Hepatocyte (in vitro differentiated cells): ENCODE measurements around the gene KMT2E. TPM values are rescaled to one million over a fixed set of nuclear protein-coding genes. Genes with fewer than 3 reads are reported as not detected.
A peak's percentile ranks its signal among the peaks of the same experiment; 100 is the strongest.
"Not testable (repeated sequence)": the region's sequence is repeated elsewhere in the genome, so short reads cannot be mapped to it uniquely, and the experiment has no call there.

Experiments
- DNase-seq: peaks from one replicate; pipeline ENCODE4 v3.0.0-alpha.2; 2016; ENCODE audit warnings: low spot score
- H2AFZ ChIP-seq: fragments of 200-600 bp; sonication (generic); 2 replicates; pipeline ENCODE4 v1.6.0; 2016; ENCODE audit warnings: antibody characterized with exemption, mild to moderate bottlenecking
- H3K27ac ChIP-seq: fragments of 200-600 bp; sonication (generic); 2 replicates; pipeline ENCODE4 v1.5.1; 2016; ENCODE audit warnings: mild to moderate bottlenecking
- H3K27me3 ChIP-seq: fragments of 200-600 bp; sonication (generic); 2 replicates; pipeline ENCODE4 v1.6.1; 2016
- H3K36me3 ChIP-seq: fragments of 200-600 bp; sonication (generic); replicated peaks from 2 replicates; pipeline ENCODE4 v1.5.1; 2016; ENCODE audit warnings: low read depth; ENCODE audit not compliant: insufficient read depth
- H3K4me1 ChIP-seq: fragments of 200-600 bp; sonication (generic); 2 replicates; pipeline ENCODE4 v1.5.1; 2016; ENCODE audit warnings: mild to moderate bottlenecking, moderate library complexity; ENCODE audit not compliant: insufficient read depth
- H3K4me2 ChIP-seq: fragments of 200-600 bp; sonication (generic); 2 replicates; pipeline ENCODE4 v1.6.0; 2016
- H3K4me3 ChIP-seq: fragments of 200-600 bp; sonication (generic); 2 replicates; pipeline ENCODE4 v1.5.1; 2016; ENCODE audit warnings: mild to moderate bottlenecking
- H3K79me2 ChIP-seq: fragments of 200-600 bp; sonication (generic); 2 replicates; pipeline ENCODE4 v1.6.0; 2017; ENCODE audit warnings: mild to moderate bottlenecking
- H3K9me2 ChIP-seq: fragments of 200-600 bp; sonication (generic); replicated peaks from 2 replicates; pipeline ENCODE4 v1.6.0; 2017; ENCODE audit warnings: mild to moderate bottlenecking; ENCODE audit not compliant: insufficient read depth
- H3K9me3 ChIP-seq: fragments of 200-600 bp; sonication (generic); 2 replicates; pipeline ENCODE4 v1.5.1; 2016; ENCODE audit warnings: low read depth, mild to moderate bottlenecking
- H4K20me1 ChIP-seq: fragments of 200-600 bp; sonication (generic); 2 replicates; pipeline ENCODE4 v1.6.0; 2016; ENCODE audit warnings: mild to moderate bottlenecking; ENCODE audit not compliant: insufficient read depth, poor library complexity, severe bottlenecking
- EZH2 ChIP-seq: fragments of 200-600 bp; sonication (generic); IDR thresholded peaks from 2 replicates; pipeline ENCODE4 v1.6.1; 2016; ENCODE audit warnings: antibody characterized with exemption, mild to moderate bottlenecking, borderline replicate concordance
- EZH2phosphoT487 ChIP-seq: fragments of 200-600 bp; sonication (generic); IDR thresholded peaks from one replicate; pipeline ENCODE4 v1.6.1; 2018; ENCODE audit warnings: antibody characterized with exemption, mild to moderate bottlenecking, low read depth, moderate library complexity; ENCODE audit not compliant: unreplicated experiment, severe bottlenecking
- WGBS: methylation state at CpG from one replicate; pipeline ENCODE4 v1.1.6; 2016; ENCODE audit warnings: low lambda C conversion rate; ENCODE audit errors: missing lambda C conversion rate; 5-methylcytosine and 5-hydroxymethylcytosine counted together
- polyA plus RNA-seq: library from polyadenylated mRNA; unstranded; fragments of >200 nt; fragmentation: Nextera tagmentation; extraction: Ambion mirVana; gene quantifications from 2 replicates; pipeline ENCODE4 v1.2.1, GENCODE V29; 2016
- total RNA-seq: library from RNA; depleted of rRNA; stranded (reverse); fragments of >200 nt; gene quantifications from 2 replicates; pipeline ENCODE4 v1.2.3, GENCODE V29; 2014
- TF ChIP-seq, protein P1 (sequence below): fragments of 200-600 bp; sonication (generic); IDR thresholded peaks from 2 replicates; pipeline ENCODE4 v1.5.1; 2016; ENCODE audit warnings: antibody characterized with exemption, mild to moderate bottlenecking; ENCODE audit not compliant: poor library complexity

Gene KMT2E
- total and polyA plus RNA-seq, 2 experiments from 2014 or later = 69.7 to 70.8 TPM

DNA sequence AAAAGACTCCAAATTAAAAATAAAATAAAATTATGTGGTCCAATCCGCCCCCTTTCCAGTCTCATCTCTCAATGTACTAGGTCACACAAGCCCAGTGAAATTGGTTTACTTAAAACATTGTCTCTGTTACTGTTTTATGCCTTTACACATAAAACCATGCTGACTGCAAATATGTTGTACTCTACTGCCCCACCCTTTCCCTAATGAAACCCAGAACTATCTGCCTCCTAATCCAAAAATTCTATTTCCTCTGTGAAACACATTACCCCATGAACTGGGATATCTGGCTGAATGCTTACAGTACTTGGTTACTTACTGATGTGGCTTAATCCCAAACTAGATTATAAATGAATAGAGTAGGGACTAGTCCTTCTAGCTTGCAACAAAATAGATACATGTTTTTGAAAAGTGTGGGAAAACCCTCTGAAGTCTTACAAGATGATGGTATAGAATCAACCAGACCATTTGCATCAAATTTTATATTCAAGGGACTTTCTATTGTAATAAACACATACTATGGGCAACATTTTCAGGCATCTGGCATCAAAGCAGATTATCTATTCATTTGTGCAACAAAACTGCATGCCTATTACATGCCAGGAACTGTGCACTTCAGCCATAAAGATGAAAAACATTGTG, 10.0 kb upstream of the KMT2E start:
- Histone ChIP-seq H3K4me3 (no peak overlapping the region), H3K79me2 (peaks cover 23% of the 10 kb centered on the region), H3K27me3 (no peaks in the 10 kb centered on the region), H3K9me3 (no peaks in the 10 kb centered on the region), H3K27ac (peak overlapping the region; percentile 71), H3K4me1 (peaks cover 54% of the 10 kb centered on the region), H3K36me3 (no peaks in the 10 kb centered on the region), H4K20me1 (no peaks in the 10 kb centered on the region), H2AFZ (no peak overlapping the region), H3K4me2 (peak overlapping the region; percentile 77), H3K9me2 (no peaks in the 10 kb centered on the region)
- no peak for TF ChIP-seq EZH2phosphoT487
- no peak for DNase-seq
- 90% methylated on average over 1 of the region's 1 CpG for WGBS

DNA sequence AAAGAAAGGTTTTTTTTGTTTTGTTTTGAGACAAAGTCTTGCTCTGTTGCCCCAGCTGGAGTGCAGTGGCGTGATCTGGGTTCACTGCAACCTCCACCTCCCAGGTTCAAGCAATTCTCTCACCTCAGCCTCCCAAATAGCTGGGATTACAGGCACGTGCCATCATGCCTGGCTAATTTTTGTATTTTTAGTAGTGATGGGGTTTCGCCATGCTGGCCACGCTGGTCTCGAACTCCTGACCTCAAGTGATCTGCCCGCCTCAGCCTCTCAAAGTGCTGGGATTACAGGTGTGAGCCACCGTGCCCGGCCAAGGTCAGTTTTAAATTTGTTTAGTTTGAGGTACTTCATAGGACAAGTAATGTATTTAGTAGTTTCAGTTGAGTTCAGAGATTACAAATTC, 9.0 kb upstream of the KMT2E start:
- Histone ChIP-seq H3K4me1 (peaks cover 56% of the 10 kb centered on the region), H3K27ac (peak overlapping the region; percentile 71), H3K79me2 (peaks cover 33% of the 10 kb centered on the region), H3K4me2 (peak overlapping the region; percentile 77)
- not testable (repeated sequence) for H4K20me1 ChIP-seq, H3K27me3 ChIP-seq, H2AFZ ChIP-seq, H3K36me3 ChIP-seq, H3K4me3 ChIP-seq, H3K9me2 ChIP-seq, H3K9me3 ChIP-seq, DNase-seq
- WGBS = 86% methylated on average over 8 of the region's 8 CpGs

DNA sequence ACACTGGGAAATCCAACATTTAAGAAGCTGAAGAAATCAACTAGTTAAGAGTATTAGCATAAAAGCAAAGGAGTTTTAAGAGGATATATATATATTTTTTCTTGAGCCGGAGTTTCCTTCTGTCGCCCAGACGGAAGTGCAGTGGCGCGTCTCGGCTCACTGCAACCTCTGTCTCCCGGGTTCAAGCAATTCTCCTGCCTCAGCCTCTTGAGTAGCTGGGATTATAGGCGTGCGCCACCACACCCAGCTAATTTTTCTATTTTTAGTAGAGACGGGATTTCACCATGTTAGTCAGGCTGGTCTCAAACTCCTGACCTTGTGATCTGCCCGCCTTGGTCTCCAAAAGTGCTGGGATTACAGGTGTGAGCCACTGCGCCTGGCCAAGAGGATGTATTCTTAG, 8.5 kb upstream of the KMT2E start:
- H3K79me2 ChIP-seq = peaks cover 38% of the 10 kb centered on the region
- H3K36me3 ChIP-seq, H3K4me3 ChIP-seq, H2AFZ ChIP-seq, H3K9me2 ChIP-seq, H3K27me3 ChIP-seq, DNase-seq, H3K9me3 ChIP-seq, H4K20me1 ChIP-seq: not testable (repeated sequence)
- peak overlapping the region; percentile 71 for H3K27ac ChIP-seq
- H3K4me1 ChIP-seq = peaks cover 56% of the 10 kb centered on the region
- H3K4me2 ChIP-seq = peak overlapping the region; percentile 77
- WGBS = 95% methylated on average over 12 of the region's 12 CpGs

DNA sequence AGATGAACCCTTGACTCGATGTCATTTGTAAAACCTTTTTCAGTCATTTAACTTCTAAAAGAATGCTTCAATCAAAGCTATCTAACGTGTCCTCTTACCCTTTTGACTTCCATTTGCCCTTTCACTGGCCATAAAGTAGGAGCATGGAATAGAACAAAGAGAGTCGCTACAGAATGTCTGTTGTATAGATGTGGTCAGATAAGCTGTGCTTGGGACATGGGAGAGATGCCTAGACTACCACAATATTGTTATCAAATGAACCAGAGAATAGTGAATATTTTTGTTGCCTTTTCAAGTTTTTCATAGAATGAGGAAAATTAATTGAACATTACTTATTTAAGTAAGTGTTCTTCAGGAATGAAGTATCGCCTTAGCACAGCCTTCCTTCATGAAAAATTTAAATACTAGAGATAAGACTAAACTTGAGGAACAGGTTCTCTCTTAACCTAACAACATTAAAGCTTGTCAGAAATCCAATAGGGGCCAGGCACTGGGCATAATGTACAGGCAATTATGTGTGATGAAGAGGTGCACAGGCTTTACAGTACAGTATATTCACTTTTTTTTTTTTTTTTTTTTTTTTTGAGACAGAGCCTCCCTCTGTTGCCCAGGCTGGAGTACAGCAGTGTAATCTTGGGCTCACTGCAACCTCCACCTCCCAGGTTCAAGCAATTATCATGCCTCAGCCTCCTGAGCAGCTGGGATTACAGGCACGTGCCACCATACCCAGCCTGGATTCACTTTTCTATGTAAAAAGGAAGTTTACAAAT, 7.5 kb upstream of the KMT2E start:
- Histone ChIP-seq H3K4me3 (no peak overlapping the region), H4K20me1 (no peaks in the 10 kb centered on the region), H3K27ac (peak overlapping the region; percentile 71), H3K9me3 (no peaks in the 10 kb centered on the region), H3K4me2 (peak overlapping the region; percentile 77), H3K4me1 (peaks cover 52% of the 10 kb centered on the region), H3K27me3 (no peaks in the 10 kb centered on the region), H2AFZ (no peak overlapping the region), H3K79me2 (peaks cover 48% of the 10 kb centered on the region), H3K36me3 (no peaks in the 10 kb centered on the region), H3K9me2 (no peaks in the 10 kb centered on the region)
- peak; percentile 59 for DNase-seq
- TF ChIP-seq EZH2 = no peak
- TF ChIP-seq EZH2phosphoT487 = no peak
- TF ChIP-seq, protein P1, sequence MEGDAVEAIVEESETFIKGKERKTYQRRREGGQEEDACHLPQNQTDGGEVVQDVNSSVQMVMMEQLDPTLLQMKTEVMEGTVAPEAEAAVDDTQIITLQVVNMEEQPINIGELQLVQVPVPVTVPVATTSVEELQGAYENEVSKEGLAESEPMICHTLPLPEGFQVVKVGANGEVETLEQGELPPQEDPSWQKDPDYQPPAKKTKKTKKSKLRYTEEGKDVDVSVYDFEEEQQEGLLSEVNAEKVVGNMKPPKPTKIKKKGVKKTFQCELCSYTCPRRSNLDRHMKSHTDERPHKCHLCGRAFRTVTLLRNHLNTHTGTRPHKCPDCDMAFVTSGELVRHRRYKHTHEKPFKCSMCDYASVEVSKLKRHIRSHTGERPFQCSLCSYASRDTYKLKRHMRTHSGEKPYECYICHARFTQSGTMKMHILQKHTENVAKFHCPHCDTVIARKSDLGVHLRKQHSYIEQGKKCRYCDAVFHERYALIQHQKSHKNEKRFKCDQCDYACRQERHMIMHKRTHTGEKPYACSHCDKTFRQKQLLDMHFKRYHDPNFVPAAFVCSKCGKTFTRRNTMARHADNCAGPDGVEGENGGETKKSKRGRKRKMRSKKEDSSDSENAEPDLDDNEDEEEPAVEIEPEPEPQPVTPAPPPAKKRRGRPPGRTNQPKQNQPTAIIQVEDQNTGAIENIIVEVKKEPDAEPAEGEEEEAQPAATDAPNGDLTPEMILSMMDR = no peak
- 44% methylated on average over 5 of the region's 5 CpGs for WGBS

DNA sequence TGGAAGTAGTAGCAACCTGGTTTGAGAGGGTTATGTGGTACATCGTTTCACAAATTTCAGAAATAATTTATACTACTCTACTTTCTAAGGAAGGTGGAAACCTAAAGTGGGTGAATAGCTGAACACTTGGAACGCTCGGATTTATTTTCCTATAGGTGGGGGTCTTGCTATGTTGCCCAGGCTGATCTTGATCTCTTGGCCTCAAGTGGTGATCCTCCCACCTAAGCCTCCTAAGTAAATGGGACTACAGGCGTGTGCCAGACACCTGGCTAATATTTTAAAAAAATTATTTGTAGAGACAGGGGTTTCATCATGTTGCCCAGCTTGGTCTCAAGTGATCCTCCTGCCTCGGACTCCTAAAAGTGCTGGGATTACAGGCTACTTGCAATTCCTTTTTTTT, 6.7 kb upstream of the KMT2E start:
- H3K79me2 ChIP-seq = peaks cover 56% of the 10 kb centered on the region
- no peaks in the 10 kb centered on the region for H3K9me3 ChIP-seq
- H3K4me2 ChIP-seq = peak overlapping the region; percentile 77
- H3K27me3 ChIP-seq = no peaks in the 10 kb centered on the region
- no peak for DNase-seq
- no peak overlapping the region for H2AFZ ChIP-seq
- peaks cover 47% of the 10 kb centered on the region for H3K4me1 ChIP-seq
- no peaks in the 10 kb centered on the region for H4K20me1 ChIP-seq
- TF ChIP-seq, protein P1 = no peak
- TF ChIP-seq EZH2 = no peak
- no peak for TF ChIP-seq EZH2phosphoT487
- peak overlapping the region; percentile 70 for H3K27ac ChIP-seq
- no peaks in the 10 kb centered on the region for H3K36me3 ChIP-seq
- 88% methylated on average over 5 of the region's 5 CpGs for WGBS
- no peaks in the 10 kb centered on the region for H3K9me2 ChIP-seq
- no peak overlapping the region for H3K4me3 ChIP-seq
